Measurements from ENCODE around the gene VPS45.

Gene VPS45

DNA sequence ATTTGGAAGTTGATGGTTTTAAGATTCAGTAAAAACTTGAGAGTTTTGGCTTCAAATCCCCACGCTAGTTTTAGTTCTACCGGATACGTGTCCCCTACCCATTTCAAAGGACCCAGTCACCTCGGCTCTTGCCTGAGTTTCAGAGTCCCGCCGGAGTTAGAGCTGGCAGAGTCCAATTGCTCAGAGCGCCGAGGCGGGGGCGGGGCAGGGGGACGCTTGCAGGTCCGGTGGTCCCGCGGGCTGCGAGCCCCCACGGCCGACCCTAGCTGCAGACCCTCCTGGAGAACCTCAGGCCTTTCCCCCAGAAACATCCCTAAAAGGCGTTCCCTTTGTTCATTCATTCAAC, 765 bp upstream of the VPS45 start:
- intact Hi-C loops (cut with DNase I), result loop anchor here (10.0 kb wide), 1 partner anchor 118 kb away; no protein-coding TSS in a partner anchor
- peak in 33 of 42 donors; percentile 24 to 69 (median 54) for DNase-seq

DNA sequence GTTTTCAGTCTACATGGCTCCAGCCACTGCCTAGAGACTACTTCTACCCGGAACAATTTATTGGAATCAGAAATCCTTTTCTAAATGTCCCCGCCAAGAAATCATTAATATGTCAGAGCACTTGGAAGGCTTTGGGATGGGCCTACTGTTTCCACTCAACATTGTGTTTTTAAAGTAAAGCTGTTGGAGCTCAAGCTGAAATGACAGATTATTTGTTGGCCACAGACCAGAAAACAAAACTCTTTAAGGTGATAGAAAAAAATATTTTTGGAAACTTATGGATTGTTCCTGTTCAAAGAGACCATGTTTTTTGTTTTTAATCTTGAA, 496 bp downstream of the VPS45 start:
- no peak for DNase-seq

DNA sequence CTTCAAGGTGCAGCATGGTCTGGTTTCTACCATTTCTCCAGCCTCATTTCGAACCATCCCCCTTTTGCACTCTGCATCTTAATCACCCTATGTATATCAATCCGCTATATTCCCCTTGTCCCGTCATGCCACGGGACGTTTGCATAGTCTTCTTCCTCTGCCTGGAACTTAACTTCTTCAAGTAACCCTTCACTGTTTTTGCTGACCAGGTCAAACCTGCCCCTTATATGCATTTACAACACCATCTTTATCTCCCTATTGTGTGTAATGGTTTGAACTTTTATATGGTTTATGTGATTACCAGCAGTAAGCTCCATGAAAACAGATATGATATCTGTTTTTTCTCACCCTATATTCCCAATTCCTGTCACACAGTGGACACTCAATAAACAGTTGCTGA, 2.3 kb downstream of the VPS45 start:
- DNase-seq, result no peak
- intact Hi-C loops (cut with DNase I), result loop anchor here (10.0 kb wide), 1 partner anchor 115 kb away; no protein-coding TSS in a partner anchor

More for the DNA sequence above, 496 bp downstream of the VPS45 start:
- intact Hi-C loops (cut with DNase I), result loop anchor here (10.0 kb wide), 1 partner anchor 117 kb away; no protein-coding TSS in a partner anchor

DNA sequence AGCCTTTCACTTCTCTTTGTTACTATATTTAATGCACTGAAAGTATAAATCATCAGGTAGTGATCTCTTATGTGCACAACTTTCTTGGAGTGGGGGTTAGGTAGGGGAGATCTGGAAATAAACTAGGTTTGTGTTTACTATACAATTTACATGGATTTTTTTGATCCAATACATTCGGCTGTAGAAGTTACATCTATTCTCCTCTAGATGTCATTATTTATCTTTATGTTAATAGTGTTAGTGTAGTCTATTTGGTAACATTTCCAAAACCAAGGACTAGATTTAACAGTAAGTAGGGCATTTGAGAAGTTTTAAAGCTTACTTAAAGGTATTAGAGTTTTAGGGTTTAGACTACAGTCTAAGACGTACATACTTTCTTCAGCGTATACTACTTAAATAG, 5.4 kb downstream of the VPS45 start:
- no peak for DNase-seq
- intact Hi-C loops (cut with DNase I), result no loop called here

DNA sequence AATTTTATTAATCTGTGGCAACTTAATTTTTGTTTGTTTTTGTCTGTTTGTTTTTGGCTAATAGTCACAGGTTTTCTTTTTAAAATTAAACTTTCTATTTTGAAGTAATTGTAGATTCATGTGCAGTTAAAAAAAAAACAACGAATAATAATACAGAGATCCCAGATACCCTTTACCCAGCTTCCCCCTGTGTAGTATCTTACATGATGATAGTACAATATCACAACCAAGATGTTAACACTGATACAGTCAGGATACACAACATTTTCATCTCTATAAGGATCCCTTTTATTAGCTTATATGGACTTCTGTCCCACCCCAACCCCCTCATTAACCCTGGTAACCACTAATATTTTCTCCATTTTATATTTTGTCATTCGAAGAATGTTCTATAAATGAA, 5.9 kb downstream of the VPS45 start:
- intact Hi-C loops (cut with DNase I), result no loop called here
- no peak for DNase-seq

DNA sequence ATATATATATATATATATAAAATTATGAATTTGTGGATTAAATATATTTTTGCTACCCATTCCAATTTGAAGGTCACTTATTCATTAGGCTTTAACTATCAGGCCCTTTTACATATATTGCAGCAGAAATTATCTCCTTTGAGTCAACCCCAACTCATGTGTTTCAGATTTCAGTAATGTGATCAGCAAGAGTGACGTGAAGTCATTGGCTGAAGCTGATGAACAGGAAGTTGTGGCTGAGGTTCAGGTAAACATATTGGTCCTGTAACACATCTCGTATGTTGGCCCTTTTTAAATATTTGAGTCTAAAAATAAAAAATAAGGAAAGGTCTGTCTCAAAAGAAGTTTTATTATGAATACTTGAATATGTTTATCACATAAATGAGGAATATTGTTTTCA, 8.5 kb downstream of the VPS45 start:
- intact Hi-C loops (cut with DNase I), result no loop called here
- DNase-seq, result no peak

DNA sequence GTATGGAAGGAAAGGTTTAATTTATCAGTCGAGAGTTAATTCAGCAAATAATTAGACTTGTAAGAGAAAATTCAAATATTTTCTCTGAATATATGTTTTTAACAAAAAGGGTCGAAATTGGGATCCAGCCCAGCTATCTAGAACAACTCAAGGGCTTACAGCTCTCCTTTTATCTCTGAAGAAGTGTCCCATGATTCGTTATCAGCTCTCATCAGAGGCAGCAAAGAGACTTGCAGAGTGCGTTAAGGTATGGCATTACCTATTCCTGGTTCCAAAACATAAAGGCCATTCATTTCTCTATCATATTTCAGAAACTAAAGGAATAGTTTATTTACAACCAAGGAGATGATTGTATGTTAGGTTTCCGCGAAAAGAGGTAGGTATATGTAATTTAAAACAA, 9.4 kb downstream of the VPS45 start:
- intact Hi-C loops (cut with DNase I), result no loop called here

DNA sequence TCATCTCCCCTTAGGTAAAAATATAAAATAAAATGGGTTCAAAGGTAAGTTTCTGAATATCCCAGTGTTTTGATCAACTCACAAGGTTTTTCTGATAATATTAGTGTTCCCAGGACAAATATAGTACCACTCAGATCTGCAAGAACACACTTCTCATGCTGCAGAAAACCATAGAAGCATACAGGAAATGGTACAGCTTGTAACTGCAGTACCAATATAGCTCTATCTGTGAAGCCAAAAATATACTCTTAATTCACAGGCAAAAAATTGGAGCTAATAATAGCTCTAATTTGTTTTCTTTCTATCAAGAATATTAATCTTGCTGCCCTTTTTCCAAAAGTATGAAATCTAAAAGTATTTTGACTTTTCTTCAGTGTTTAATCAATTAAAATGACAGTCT, 13.2 kb downstream of the VPS45 start:
- DNase-seq, result no peak
- intact Hi-C loops (cut with DNase I), result no loop called here

More for the DNA sequence above, 9.4 kb downstream of the VPS45 start:
- no peak for DNase-seq

DNA sequence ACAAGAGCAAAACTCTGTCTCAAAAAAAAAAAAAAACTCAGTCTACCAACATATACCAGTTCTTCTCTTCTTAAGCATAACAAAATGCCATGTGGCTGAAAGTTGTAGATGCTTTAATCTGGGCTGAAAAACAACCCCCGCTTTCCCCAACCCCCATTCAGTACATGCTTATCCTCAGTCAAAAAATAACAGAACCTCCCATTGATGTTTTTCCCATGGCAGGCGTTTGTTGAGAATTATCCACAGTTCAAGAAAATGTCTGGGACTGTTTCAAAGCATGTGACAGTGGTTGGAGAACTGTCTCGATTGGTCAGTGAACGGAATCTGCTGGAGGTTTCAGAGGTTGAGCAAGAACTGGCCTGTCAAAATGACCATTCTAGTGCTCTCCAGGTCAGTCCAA, 14.9 kb downstream of the VPS45 start:
- DNase-seq, result no peak
- intact Hi-C loops (cut with DNase I), result no loop called here

DNA sequence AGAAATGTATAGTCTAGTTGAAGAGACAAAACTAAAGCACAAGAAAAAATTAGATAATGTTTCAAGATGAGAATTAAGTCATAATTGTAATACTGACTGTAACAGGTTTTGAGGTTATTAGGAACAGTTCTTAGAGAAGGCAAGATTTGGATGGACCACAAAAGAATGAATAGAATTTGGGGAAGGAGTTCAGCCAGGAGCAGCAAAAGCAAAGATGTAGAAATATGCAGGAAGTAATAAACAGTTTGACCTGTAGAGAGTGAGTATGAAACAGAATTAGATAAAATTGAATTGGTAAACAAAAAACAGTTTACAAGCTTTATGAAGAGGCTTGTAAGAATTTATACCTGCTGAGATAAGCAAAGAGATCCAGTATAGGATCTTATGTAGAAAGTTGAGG, 16.3 kb downstream of the VPS45 start:
- DNase-seq, result no peak
- intact Hi-C loops (cut with DNase I), result no loop called here

DNA sequence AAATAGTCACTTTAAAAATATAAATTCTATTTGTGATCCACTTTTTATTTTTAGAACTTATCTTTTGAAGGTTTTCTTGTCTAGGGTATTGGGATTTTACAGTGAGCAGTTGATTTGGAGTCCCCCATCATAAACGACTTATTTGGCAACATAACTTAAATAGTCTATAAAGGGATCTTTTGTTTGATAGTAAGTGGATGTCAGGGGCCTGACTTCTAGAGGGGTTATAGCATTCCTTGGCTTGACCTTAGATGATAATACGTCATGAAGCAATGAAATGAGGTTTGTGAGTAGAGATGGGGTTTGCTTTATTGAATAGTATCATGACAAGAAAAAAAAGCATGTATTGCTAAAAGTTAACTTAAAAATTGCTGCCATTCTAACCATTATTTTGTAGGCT, 17.8 kb downstream of the VPS45 start:
- intact Hi-C loops (cut with DNase I), result no loop called here
- no peak for DNase-seq

DNA sequence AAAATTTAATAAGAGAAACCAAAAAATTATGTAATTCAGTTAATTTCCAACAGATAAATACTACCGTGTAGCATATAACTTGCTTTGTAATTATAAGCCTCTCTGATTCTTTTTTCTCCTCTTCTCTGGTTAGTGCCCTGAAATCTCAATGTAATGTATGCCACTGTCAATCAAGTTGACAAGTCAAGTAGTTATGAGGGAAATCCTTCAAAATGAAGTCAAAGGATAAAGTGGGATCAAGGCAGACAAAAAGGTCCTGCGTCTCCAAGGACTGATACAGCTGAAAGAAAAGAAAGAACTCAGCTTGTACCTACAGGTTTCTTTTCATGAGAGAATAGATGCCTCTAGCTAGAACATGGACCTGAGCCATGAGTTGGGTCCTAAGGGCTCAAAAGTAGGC, 19.8 kb downstream of the VPS45 start:
- DNase-seq, result no peak
- intact Hi-C loops (cut with DNase I), result no loop called here

DNA sequence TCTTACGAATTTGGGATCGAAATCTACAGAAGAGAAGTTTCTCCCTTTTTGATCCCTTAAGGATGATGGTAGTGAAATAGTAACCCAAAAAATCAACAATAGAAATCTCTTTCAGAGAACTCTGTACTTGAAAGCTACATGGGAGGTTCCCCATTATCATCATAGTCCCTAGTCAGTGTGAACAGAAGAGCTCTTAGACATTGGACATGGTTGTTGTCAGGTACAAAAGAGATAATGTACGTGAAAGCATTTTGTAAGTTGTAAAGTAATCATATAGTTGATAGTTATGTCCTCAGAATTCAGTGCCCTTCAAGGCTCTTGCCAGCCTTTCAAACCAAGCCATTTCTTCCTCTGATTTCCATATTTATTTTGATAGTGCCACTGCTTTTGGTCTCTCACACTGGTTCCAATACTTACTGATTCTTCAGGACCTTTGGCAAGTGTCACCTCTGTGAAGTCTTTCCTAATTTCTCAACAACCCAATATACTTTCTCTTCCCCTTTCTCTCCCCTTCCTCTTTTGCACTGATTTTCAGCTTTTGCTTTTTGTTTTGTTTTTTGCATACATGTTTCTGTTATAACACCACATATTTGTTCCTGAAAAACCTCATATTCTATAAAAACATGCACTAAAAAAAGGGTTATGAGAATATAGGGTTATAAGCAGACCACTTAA, 22.4 kb downstream of the VPS45 start:
- intact Hi-C loops (cut with DNase I), result no loop called here
- DNase-seq, result no peak

DNA sequence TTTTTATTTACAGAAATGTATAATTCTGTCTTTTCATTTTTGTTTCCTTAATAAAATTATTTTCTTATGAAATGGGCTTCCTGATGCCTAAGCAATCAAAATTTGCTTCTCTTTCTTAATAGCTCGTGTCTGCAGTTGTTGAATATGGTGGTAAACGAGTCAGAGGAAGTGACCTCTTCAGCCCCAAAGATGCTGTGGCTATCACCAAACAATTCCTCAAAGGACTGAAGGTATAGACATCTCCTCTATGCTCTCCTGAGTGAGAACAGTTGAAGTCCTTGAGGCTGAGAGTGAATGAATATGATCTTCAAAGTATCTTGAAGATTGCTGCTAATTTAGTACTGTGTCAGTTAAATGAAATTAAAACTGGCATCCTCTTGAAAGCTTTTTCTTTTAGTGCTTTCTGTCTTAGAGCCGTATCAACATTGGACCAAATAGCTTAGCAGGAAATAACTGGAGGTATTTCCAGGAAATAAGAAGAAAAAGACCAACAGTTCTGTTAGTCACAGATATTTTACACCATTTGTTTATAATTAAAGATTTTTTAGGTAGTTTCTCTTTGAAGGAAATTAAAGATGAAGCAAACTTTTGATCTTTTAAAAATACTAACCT, 24.7 kb downstream of the VPS45 start:
- intact Hi-C loops (cut with DNase I), result no loop called here
- no peak for DNase-seq

DNA sequence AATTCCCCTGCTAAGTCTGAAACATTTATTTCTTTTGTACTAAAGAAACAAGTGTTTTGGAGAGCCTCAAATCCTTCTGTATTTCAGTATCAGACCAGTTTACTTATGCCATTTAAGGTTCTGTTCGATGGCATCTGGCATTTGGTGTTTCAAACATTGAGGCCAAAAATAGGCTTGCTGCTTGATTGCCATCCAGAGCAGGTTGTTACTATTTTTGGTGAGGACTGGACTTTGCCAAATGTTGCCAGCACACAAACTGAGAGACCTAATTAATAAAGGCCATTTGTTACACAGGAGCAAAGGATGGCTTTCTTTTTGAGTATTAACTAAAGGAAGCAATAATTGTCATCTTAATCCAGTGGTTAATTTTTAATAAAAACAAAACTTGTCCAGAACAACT, 26.2 kb downstream of the VPS45 start:
- intact Hi-C loops (cut with DNase I), result no loop called here
- DNase-seq, result no peak

DNA sequence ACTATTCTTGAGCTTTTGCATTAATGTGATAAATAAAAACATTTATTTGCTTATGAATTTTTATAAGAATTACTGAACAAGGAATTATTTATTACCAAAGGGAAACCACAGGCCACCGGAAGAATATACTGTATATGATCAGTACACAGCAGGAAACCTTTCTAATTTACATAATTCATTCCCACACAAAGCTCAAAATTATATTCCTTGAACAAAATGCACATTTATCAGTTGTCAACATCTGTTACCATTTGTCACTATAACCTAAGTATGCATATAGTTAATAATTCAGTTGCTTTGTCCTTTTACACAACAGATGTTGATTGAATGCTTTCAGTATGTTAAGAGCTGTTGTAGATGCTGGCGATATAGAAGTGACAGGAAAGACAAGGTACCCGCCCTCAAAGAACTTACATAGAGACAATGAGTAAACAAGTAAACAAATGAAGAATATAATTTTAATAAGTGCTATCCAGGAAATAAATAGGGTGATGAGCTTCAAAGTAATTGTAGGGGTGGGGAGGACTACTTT, 27.2 kb downstream of the VPS45 start:
- DNase-seq, result no peak
- intact Hi-C loops (cut with DNase I), result no loop called here

DNA sequence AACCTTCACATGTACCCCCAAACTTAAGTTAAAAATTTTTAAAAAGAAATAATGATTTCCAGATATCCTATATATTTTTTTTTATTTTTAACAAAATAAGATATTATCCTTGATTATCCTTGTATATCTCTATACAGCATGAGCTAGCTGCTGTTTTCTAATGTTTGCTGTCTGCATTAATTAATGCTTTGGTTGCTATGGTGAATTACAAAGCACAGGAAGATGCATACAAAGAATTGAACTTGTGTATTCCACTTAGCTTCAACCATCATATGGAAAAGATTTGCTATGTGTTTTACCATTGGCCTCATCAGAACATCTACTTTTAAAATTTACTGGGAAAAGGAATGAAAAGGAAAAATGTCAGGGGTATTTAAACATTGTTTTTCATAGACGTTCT, 35.4 kb downstream of the VPS45 start:
- DNase-seq, result no peak
- intact Hi-C loops (cut with DNase I), result no loop called here

DNA sequence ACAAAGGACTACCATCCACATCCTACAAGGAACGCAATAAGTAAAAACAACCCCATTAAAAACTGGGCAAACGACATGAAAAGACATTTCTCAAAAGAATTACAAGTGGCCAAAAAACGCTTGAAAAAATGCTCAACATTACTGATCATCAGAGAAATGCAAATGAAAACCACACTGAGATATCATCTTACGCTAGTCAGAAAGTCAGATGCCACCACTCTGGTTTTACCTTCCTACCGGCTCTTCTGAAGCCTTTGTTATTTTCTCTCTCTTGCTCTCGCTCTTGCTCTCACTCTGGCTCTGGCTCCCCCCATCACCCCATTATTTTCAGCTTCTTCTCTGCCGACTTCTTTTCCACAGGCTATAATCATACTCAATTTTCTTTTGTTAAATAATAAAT, 38.8 kb downstream of the VPS45 start:
- intact Hi-C loops (cut with DNase I), result no loop called here
- DNase-seq, result no peak

DNA sequence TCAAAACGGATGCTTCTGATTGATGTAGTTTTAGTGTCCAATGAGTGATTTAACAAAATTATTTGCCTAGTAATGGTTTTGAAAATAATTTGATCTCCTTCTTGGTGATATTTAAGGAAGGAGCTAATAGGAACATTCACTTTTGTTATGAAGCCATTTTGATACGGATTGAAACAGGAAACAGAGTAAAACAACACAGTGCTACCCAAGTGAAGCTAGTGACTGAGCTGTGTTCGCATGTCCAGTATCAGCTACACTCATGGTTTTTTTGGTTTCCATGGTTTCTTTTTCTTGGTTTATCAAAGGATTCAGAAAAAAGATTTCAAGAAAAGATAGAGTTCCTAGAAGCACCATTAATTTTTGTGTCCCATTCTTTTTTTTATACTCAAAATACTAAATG, 42.0 kb downstream of the VPS45 start:
- DNase-seq, result no peak
- intact Hi-C loops (cut with DNase I), result no loop called here

DNA sequence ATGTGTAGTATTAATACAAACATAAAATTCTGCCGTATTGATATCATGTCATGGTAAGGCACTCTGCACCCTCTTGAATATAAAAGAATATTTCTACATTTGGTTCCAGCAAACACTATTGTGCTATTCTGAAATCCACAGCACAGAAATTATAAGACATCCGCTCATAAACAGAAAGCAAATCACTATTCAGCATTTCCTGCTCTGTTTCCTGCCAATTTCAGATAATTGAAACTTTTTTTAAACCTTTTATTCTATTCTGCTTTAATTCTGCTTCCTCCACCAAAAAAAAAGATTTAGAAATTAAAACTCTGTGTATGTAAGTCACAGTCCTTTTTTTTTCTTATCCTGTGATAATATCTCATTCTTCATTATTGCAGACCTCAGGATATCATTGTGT, 42.5 kb downstream of the VPS45 start:
- intact Hi-C loops (cut with DNase I), result no loop called here
- no peak for DNase-seq

DNA sequence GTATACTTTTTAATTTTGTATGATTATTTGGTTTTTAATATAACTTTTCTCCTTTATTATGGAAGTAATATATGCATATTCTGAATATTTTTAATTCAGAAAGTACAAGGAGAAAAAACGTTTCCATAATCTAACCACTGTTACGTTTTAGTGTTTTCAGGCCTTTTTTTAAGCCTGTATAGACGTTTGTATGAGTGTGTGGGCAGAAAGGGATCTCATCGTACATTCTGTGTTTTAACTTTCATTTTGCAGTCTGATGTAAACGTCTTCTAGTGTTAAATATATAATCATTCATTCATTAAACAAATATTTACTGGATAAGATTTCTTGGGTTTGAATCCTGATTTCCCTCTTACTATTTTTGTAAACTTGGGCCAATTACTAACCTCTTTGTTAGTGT, 44.1 kb downstream of the VPS45 start:
- intact Hi-C loops (cut with DNase I), result no loop called here
- DNase-seq, result no peak

All from head of caudate nucleus (tissue), 42 donors.